NCI-H1092 treated with DMSO at 0.1 percent for 48 hours (cell line): ENCODE results near the gene PDK2.

Source experiments
- DNase-seq: peaks from one replicate; lab custom pipeline; 2025; lab: John Stamatoyannopoulos, UW

PDK2 gene

DNA sequence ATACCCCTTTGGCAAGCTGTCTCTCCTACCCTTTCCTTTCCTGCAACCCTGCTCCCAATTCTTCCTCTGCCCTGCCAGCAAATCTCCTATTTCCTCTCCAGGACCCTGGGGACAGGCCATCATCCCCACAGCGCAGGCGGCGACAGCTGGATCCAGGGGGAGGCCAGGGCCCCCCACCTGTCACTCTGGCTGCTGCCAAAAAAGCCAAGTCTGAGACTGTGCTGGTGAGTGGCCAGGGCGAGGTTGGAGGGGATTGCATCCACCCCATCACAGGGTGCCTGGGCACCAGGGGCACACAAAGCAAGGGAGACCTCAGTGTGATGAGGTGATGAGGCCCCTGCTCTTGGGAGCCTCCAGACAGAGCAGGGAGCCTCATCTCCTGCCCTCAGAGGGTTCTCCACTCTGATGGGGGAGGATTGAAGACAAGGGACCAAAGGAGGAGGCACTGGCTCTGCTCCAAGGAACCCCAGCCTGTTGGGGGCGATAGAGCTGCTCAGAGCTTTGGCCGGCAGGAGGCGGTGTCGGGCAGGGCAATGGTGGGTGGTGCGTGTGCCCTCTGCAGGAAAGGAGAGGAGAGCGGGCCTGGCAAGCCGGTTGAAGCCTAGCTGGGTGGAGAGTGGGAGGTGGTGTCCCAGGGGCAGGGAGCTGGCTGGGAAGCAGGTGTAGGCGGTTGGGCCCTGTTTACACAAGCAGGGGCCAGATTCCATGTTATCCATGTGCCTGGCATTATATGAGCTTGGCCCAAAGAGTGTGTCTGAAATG, 15.6 kb upstream of the PDK2 start:
- no peak for DNase-seq

- DNase-seq: no peak
These were observed 15.1 kb upstream of the PDK2 start for GRCh38 chr17:50080096-50080480.

GRCh38 chr17:50080827-50081226, 14.3 kb upstream of the PDK2 start:
- no peak for DNase-seq

DNA sequence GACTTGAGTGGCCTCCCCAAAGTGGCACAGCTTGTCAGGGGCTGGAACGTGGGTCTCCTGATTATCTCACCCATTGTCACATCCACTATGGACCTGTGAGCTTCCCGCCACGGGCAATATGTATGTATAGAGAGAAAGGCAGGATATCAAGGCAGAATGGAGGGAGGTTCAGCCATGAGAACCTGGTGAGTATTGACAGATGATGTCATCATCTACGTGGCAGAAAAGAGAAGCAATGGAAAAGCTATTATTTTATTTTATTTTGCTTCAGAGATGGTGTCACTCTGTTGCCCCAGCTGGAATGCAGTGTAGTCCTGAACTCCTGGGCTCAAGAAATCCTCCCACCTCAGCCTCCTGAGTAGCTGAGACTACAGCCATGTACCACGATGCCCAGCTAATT, 13.4 kb upstream of the PDK2 start:
- no peak for DNase-seq

GRCh38 chr17:50087246-50087911, 7.8 kb upstream of the PDK2 start:
- peak; percentile 33 for DNase-seq

GRCh38 chr17:50087912-50088405, 7.2 kb upstream of the PDK2 start:
- DNase-seq: no peak

DNA sequence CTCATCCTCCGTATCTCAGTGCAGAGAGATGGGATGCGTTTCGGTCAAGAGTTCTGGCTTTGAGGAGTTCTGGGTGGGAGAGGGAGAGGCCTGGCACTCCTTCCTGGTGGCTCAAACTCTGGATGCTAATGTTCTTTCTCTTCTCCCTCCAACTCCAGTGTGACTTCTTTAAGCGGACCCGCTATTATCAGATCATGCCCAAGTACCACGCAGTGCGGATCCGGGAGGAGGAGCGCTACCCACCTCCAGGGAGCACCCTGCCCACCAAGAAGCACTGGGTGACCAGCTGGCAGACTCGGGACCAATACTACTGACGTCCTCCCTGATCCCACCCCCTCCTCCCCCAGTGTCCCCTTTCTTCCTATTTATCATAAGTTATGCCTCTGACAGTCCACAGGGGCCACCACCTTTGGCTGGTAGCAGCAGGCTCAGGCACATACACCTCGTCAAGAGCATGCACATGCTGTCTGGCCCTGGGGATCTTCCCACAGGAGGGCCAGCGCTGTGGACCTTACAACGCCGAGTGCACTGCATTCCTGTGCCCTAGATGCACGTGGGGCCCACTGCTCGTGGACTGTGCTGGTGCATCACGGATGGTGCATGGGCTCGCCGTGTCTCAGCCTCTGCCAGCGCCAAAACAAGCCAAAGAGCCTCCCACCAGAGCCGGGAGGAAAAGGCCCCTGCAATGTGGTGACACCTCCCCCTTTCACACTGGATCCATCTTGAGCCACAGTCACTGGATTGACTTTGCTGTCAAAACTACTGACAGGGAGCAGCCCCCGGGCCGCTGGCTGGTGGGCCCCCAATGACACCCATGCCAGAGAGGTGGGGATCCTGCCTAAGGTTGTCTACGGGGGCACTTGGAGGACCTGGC, 6.0 kb upstream of the PDK2 start:
- no peak for DNase-seq

DNA sequence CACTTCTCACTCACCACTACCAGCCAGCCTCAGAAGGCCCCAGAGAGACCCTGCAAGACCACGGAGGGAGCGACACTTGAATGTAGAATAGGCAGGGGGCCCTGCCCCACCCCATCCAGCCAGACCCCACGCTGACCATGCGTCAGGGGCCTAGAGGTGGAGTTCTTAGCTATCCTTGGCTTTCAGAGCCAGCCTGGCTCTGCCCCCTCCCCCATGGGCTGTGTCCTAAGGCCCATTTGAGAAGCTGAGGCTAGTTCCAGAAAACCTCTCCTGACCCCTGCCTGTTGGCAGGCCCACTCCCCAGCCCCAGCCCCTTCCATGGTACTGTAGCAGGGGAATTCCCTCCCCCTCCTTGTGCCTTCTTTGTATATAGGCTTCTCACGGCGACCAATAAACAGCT, 5.1 kb upstream of the PDK2 start:
- DNase-seq: no peak

DNA sequence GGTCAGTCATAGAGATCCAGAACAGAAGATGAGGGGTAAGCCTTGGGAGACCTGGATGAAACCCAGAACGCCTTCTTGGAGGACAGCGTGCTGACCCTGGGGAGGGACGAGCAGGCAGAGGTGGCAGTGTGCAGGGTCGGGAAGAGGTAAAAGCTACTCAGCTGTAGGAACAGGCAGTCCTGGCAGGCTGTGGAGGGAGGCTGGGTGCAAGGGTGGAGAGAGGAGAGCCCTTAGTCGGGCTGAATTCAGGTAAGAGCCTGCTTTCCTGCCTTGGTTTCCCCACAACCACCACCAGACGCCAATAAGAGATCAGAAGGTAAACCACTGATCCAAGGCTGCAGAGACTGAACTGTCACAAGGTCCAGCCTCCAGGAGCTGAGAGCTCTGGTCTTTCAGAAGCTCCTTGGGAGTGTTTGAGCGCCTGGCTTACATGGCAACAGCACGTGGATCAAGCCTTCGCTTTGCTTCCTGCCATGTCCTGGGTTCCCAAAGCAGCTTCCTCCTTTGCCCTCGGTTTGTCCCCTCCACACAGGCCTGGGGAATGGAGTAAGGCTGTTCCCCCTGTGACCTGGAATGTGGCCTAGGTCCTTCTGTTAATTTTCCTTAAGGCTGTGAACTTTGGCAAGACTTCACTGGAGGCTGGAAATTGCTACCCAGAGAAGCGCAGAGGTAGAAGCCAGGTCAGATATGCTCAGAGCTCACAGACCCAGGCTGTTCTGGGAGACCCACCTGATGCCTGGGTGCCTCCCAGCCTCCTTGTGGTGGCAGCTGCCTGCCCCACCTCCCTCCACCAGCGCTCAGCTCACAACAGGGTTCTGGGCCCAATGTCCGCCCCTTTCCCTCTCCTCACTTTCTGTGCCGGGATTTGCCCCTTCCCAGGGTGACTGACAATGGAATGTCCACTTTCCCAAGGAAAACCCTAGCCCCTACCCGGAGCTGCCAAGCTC, 3.9 kb upstream of the PDK2 start:
- DNase-seq: no peak

GRCh38 chr17:50091918-50092285, 3.2 kb upstream of the PDK2 start:
- no peak for DNase-seq

- DNase-seq: no peak
These were observed 1.9 kb upstream of the PDK2 start for GRCh38 chr17:50093246-50093645.

- DNase-seq: no peak
These were observed 1.3 kb upstream of the PDK2 start for GRCh38 chr17:50093807-50094206.

- peak; percentile 86 for DNase-seq
These were observed 853 bp upstream of the PDK2 start for GRCh38 chr17:50094243-50094752.

DNA sequence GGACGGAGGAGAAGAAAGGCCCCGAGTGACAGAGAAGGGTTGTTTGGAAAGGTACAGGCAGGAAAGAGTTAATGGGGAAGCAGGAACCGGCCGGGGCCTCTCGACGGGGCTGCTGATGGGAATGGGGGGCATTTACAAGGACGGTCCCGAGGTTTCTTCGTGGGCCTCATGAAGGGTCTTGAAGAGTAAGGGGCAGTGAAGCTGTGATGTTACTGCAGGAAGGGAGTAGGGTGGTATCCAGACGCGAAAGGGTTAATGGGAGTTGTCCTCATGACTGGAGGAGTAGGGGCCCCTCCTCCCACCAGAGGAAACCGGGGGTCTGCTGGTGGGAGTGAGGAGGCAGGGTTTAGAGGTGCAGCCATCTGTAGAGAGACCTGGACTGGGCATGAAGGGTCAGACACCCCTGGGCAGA, 481 bp downstream of the PDK2 start:
- no peak for DNase-seq

GRCh38 chr17:50096092-50096491, 941 bp downstream of the PDK2 start:
- no peak for DNase-seq

DNA sequence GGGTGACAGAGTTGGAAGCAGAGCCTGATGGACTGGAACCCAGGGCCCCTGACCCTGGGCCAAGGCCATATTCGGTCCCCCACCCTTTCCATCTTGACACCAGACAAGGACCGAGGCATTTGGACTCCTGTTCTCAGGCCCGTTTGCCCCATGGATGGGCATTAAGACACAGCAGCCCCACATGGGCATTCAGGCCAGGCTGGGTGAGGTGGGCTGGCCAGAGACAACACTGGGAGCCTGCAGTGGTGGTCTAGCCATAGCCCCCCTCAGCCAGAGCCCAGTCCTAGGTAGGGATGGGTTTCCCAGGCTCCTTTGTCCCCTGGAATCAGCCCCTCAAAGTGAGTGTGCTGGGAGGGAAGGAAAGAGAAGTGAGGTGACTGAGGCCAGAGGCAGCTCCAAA, 1.6 kb downstream of the PDK2 start:
- DNase-seq: no peak

DNA sequence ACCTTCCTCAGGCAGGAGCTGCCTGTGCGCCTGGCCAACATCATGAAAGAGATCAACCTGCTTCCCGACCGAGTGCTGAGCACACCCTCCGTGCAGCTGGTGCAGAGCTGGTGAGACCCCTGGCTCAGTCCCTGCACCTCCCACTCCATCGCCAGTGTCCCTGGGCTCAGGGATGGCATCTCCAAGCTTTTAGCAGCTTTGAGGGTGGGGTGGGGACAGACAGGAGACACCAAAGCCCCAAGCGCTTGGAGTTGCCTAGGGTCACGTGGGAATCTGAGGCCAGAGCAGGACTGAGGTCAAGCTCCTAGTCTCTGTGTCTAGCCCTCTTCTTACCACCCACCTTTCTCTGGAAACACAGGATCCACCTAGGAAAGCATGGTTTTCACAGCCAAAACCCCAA, 2.3 kb downstream of the PDK2 start:
- DNase-seq: no peak

DNA sequence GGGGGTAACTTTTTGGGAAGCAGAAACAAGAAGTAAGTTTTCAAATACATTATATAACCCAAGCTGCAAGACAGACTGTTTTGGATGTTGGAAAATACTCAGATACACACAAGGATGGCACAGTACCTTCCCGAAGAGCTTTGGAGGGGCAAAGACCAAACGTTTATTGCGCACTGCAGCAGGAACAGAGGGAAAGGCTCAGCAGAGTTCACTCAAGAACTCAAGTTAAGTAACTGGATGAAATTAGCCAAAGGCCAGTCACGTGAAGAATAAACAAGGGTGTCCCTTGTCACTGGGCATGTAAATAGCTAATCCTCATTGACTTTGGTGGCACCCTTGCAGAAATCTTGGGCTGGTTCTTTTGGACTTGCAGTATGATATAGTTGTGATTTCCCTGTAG, 2.8 kb downstream of the PDK2 start:
- DNase-seq: no peak

- no peak for DNase-seq
These were observed 3.4 kb downstream of the PDK2 start for GRCh38 chr17:50098583-50098982.

DNA sequence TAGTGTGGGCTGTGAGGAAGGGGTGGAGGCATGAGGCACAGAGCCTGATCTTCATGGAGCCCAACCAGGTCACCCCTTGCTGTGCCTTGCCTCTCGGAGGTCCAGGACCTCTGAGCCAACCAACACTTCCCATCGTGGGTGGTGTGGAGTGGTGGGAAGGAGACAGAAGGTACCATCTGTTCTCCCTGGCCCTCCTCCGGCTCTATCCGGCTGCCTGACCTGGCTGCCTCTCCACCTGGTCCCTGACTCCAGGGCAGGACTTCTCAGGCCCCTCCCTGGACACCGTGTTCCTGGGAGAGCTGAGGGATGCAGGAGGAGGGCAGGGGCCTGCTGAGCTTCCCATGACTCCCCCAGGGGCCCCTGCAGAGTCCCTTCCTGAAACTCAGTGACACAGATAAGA, 3.9 kb downstream of the PDK2 start:
- no peak for DNase-seq

DNA sequence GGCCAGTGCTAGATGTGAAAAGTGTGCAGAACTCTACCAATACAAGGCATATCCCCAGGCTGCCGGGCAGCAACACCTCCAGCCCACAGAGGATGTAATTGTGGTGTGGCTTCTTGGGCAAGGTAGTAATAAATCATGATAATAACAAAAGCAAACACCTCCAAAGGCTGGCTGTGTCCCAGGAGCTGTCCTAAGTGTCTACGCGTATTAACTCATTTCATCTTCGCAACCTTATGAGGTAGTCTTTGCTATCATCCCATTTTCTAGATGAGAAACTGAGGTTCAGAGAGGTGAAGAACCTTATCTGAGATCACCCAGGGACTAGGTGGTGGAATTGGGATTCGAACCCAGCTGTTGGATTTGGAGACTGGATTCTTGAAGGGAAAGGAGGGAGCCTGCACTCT, 5.3 kb downstream of the PDK2 start:
- DNase-seq: no peak
